Measurements from ENCODE around the gene OR1F1. TPM values are rescaled to one million over a fixed set of nuclear protein-coding genes. Genes with fewer than 3 reads are reported as not detected.

The OR1F1 gene
- total RNA-seq, 1 experiment from 2014 or later, result not detected

GRCh38 chr16:3182608-3183444 is 5.2 kb upstream of the OR1F1 start:
- CTCF ChIA-PET, result interaction anchor here (0.6 kb wide), 1 partner anchor 722 kb away, joined by 5 read pairs; no protein-coding TSS in a partner anchor

GRCh38 chr16:3183445-3184139 is 4.4 kb upstream of the OR1F1 start:
- Histone ChIP-seq H3K27ac (ENCODE audit: low read depth, low read length, poor library complexity, severe bottlenecking) (no peak overlapping the region), H3K27me3 (replicated peaks; ENCODE audit: insufficient read depth, low read depth, low read length, poor library complexity) (no peaks in the 10 kb centered on the region), H3K4me1 (ENCODE audit: insufficient read depth, low read length, poor library complexity, severe bottlenecking) (no peaks in the 10 kb centered on the region), H3K36me3 (ENCODE audit: insufficient read depth, low read length, poor library complexity, severe bottlenecking) (no peaks in the 10 kb centered on the region), H3K4me3 (ENCODE audit: low read depth, low read length, poor library complexity, severe bottlenecking) (peak overlapping the region; percentile 61), H3K9me3 (ENCODE audit: low read depth, low read length, poor library complexity, severe bottlenecking) (no peaks in the 10 kb centered on the region)
- intact Hi-C loops (cut with micrococcal nuclease; ENCODE audit: unreplicated experiment), result no loop called here
- no peak for DNase-seq (ENCODE audit: low spot score)
- TF ChIP-seq, protein P1, sequence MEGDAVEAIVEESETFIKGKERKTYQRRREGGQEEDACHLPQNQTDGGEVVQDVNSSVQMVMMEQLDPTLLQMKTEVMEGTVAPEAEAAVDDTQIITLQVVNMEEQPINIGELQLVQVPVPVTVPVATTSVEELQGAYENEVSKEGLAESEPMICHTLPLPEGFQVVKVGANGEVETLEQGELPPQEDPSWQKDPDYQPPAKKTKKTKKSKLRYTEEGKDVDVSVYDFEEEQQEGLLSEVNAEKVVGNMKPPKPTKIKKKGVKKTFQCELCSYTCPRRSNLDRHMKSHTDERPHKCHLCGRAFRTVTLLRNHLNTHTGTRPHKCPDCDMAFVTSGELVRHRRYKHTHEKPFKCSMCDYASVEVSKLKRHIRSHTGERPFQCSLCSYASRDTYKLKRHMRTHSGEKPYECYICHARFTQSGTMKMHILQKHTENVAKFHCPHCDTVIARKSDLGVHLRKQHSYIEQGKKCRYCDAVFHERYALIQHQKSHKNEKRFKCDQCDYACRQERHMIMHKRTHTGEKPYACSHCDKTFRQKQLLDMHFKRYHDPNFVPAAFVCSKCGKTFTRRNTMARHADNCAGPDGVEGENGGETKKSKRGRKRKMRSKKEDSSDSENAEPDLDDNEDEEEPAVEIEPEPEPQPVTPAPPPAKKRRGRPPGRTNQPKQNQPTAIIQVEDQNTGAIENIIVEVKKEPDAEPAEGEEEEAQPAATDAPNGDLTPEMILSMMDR (conservative IDR thresholded peaks at IDR 0.05; ENCODE audit: low read depth, low read length), result 0 out of 2 replicates have a peak, but pooled peaks have one; percentile 1
- TF ChIP-seq EZH2 (IDR thresholded peaks at IDR 0.05; ENCODE audit: borderline replicate concordance, low read depth, low read length, poor library complexity, severe bottlenecking), result no peak
- ChIA-PET CTCF (no interaction called here), POLR2A (ENCODE audit: low non-redundant PET) (interaction anchor here (0.7 kb wide), 1 partner anchor 33 kb away, joined by 3 read pairs; no protein-coding TSS in a partner anchor)
- BruUV-seq (replicated peaks), result no TSS peak

More at GRCh38 chr16:3182608-3183444, 5.2 kb upstream of the OR1F1 start:
- no peaks in the 10 kb centered on the region for H3K36me3 ChIP-seq (ENCODE audit: insufficient read depth, low read length, poor library complexity, severe bottlenecking)
- peak overlapping the region; percentile 61 for H3K4me3 ChIP-seq (ENCODE audit: low read depth, low read length, poor library complexity, severe bottlenecking)
- intact Hi-C loops (cut with micrococcal nuclease; ENCODE audit: unreplicated experiment), result no loop called here
- no TSS peak for BruUV-seq (replicated peaks)
- TF ChIP-seq EZH2 (IDR thresholded peaks at IDR 0.05; ENCODE audit: borderline replicate concordance, low read depth, low read length, poor library complexity, severe bottlenecking), result no peak
- TF ChIP-seq, protein P1 (conservative IDR thresholded peaks at IDR 0.05; ENCODE audit: low read depth, low read length), result 0 out of 2 replicates have a peak, but pooled peaks have one; percentile 15
- DNase-seq (ENCODE audit: low spot score), result peak; percentile 88
- POLR2A ChIA-PET (ENCODE audit: low non-redundant PET), result no interaction called here
- H3K4me1 ChIP-seq (ENCODE audit: insufficient read depth, low read length, poor library complexity, severe bottlenecking), result no peaks in the 10 kb centered on the region
- H3K9me3 ChIP-seq (ENCODE audit: low read depth, low read length, poor library complexity, severe bottlenecking), result no peaks in the 10 kb centered on the region
- no peaks in the 10 kb centered on the region for H3K27me3 ChIP-seq (replicated peaks; ENCODE audit: insufficient read depth, low read depth, low read length, poor library complexity)
- H3K27ac ChIP-seq (ENCODE audit: low read depth, low read length, poor library complexity, severe bottlenecking), result no peak overlapping the region

DNA sequence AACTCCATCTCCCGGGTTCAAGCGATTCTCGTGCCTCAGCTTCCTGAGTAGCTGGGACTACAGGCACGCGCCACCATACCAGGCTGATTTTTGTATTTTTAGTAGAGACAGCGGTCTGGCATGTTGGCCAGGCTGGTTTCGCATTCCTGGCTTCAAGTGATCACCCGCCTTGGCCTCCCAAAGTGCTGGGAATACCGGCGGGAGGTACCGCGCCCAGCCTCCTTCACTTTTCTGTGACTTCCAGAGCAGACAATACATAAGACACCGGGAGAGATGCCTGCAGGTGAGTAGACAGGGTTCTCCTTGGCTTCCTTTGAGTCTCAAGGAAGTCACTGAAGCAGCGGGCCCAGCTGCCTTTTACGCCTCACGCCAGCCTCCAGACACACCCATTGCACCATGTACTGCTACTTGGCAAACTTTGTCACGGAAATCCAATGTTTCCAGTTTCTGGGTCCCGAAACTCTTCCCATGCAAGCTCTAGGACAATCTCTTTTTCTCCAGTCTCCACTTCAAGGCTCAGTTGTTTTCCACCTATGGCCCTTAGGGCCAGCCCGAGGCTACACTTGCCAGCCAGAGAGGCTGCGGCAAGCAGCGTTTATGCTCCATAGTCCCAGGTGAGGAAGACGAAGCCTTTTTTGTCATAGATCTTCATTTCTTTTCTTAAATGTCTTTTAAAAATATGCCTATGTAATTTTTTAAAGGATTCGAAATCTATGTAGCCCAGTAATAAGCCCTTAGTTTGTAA is 886 bp upstream of the OR1F1 start:
- H3K27me3 ChIP-seq (replicated peaks; ENCODE audit: insufficient read depth, low read depth, low read length, poor library complexity), result no peaks in the 10 kb centered on the region
- DNase-seq (ENCODE audit: low spot score), result no peak
- intact Hi-C loops (cut with micrococcal nuclease; ENCODE audit: unreplicated experiment), result no loop called here
- no peaks in the 10 kb centered on the region for H3K9me3 ChIP-seq (ENCODE audit: low read depth, low read length, poor library complexity, severe bottlenecking)
- H3K36me3 ChIP-seq (ENCODE audit: insufficient read depth, low read length, poor library complexity, severe bottlenecking), result no peaks in the 10 kb centered on the region
- ChIA-PET POLR2A (ENCODE audit: low non-redundant PET) (no interaction called here), CTCF (no interaction called here)
- H3K4me1 ChIP-seq (ENCODE audit: insufficient read depth, low read length, poor library complexity, severe bottlenecking), result peaks cover 16% of the 10 kb centered on the region
- no peak for TF ChIP-seq EZH2 (IDR thresholded peaks at IDR 0.05; ENCODE audit: borderline replicate concordance, low read depth, low read length, poor library complexity, severe bottlenecking)
- H3K4me3 ChIP-seq (ENCODE audit: low read depth, low read length, poor library complexity, severe bottlenecking), result peak overlapping the region; percentile 75
- no TSS peak for BruUV-seq (replicated peaks)
- H3K27ac ChIP-seq (ENCODE audit: low read depth, low read length, poor library complexity, severe bottlenecking), result no peak overlapping the region

Measured in A673 (cell line).